HepG2 (cell line): ENCODE results near the gene ADCY1. TPM values are rescaled to one million over a fixed set of nuclear protein-coding genes. Genes with fewer than 3 reads are reported as not detected.

Experiments
- ATAC-seq: fragments of 200-7000 bp; cut with Tn5 transposase; 3 replicates; pipeline ENCODE4 v1.9.1; 2020; ENCODE audit warnings: mild to moderate bottlenecking, moderate library complexity
- BruUV-seq: library from RNA; stranded (reverse); fragments of 400-500 nt; replicated peaks from 2 replicates; lab custom pipeline; 2021; lab: Mats Ljungman, UMichigan
- CTCF ChIA-PET: fragments of 300-600 bp; formaldehyde crosslinking; extraction: SDS; loops from one replicate; lab custom pipeline; 2021; ENCODE audit warnings: low total read pairs, inconsistent platforms, low intra/inter-chr PET ratio; lab: Yijun Ruan, JAX
- POLR2A ChIA-PET: fragments of 350-600 bp; sonication (Branson Sonifier 250); formaldehyde crosslinking; loops from one replicate; lab custom pipeline; 2020; ENCODE audit warnings: antibody characterized with exemption, inconsistent platforms; lab: Yijun Ruan, JAX
- DNase-seq: peaks from one replicate; pipeline ENCODE4 v3.0.0-alpha.2; 2015; ENCODE audit warnings: low spot score
- FAIRE-seq: peaks from 3 replicates; lab custom pipeline; 2011; peaks lifted over from hg19 to GRCh38; lab: Jason Lieb, UNC
- H2AFZ ChIP-seq: one replicate; pipeline ENCODE4 v1.6.1; 2011; ENCODE audit warnings: low read length, inconsistent platforms
- H3K27ac ChIP-seq: fragments of 300-600 bp; 3 replicates; pipeline ENCODE4 v1.8.0; 2011; ENCODE audit warnings: mixed run types, mild to moderate bottlenecking, mixed read lengths, low read length, inconsistent platforms; ENCODE audit not compliant: insufficient read depth; ENCODE audit errors: extremely low read length
- H3K27me3 ChIP-seq, 2 experiments: fragments of 200-600 bp in 1 of 2; 2 replicates in 1 of 2; 3 replicates in 1 of 2; pipeline versions ENCODE4 v1.6.0 to v1.8.0; 2011; ENCODE audit warnings: low read length in 2 of 2, mild to moderate bottlenecking in 2 of 2, moderate library complexity in 2 of 2, inconsistent platforms in 1 of 2; ENCODE audit not compliant: insufficient read depth in 2 of 2, control insufficient read depth in 1 of 2
- H3K36me3 ChIP-seq, 2 experiments: fragments of 200-600 bp in 1 of 2; replicated peaks in 1 of 2; 2 replicates in 1 of 2; 3 replicates in 1 of 2; pipeline versions ENCODE4 v1.5.1 to v1.8.0; 2011; ENCODE audit warnings: low read length in 2 of 2, inconsistent platforms in 1 of 2; ENCODE audit not compliant: insufficient read depth in 2 of 2, control insufficient read depth in 1 of 2
- H3K4me1 ChIP-seq: 2 replicates; pipeline ENCODE4 v1.5.1; 2012; ENCODE audit warnings: low read length, inconsistent platforms; ENCODE audit not compliant: insufficient read depth
- H3K4me2 ChIP-seq: 2 replicates; pipeline ENCODE4 v1.6.0; 2011; ENCODE audit warnings: low read depth, low read length, inconsistent platforms
- H3K4me3 ChIP-seq, 3 experiments: fragments of 200-600 bp in 1 of 3; sonication (generic), shearing (Covaris generic) in 1 of 3; replicated peaks in 1 of 3; 2 replicates each; pipeline ENCODE4 v1.5.1; 2011 to 2016; ENCODE audit warnings: low read length in 3 of 3, inconsistent platforms in 2 of 3, low read depth in 2 of 3, mild to moderate bottlenecking in 2 of 3, control low read depth in 1 of 3, mixed read lengths in 1 of 3; ENCODE audit not compliant: insufficient read depth in 1 of 3
- H3K79me2 ChIP-seq: one replicate; pipeline ENCODE4 v1.6.1; 2011; ENCODE audit warnings: low read length, inconsistent platforms; ENCODE audit not compliant: insufficient read depth
- H3K9ac ChIP-seq: 2 replicates; pipeline ENCODE4 v1.6.0; 2011; ENCODE audit warnings: mild to moderate bottlenecking, low read depth, low read length, inconsistent platforms; ENCODE audit not compliant: insufficient read depth
- H3K9me3 ChIP-seq: 2 replicates; pipeline ENCODE4 v1.5.1; 2012; ENCODE audit warnings: mild to moderate bottlenecking, low read length
- H4K20me1 ChIP-seq: 2 replicates; pipeline ENCODE4 v1.6.0; 2011; ENCODE audit warnings: inconsistent platforms, mild to moderate bottlenecking, low read length, moderate library complexity; ENCODE audit not compliant: insufficient read depth
- AHR ChIP-seq: IDR thresholded peaks from 2 replicates; pipeline ENCODE4 v1.6.1; 2018; ENCODE audit warnings: missing genetic modification reagents, missing compliant biosample characterization
- CHCHD3 ChIP-seq: sonication (generic); formaldehyde crosslinking; IDR thresholded peaks from 2 replicates; pipeline ENCODE4 v1.8.0; 2022; ENCODE audit warnings: mild to moderate bottlenecking, missing genetic modification reagents, moderate library complexity
- FOXK1 ChIP-seq: sonication (generic); formaldehyde crosslinking; IDR thresholded peaks from 2 replicates; pipeline ENCODE4 v1.4.0; 2020; ENCODE audit warnings: low read depth, missing genetic modification reagents, borderline replicate concordance
- KMT2A ChIP-seq: sonication (generic); formaldehyde crosslinking; IDR thresholded peaks from 2 replicates; pipeline ENCODE4 v1.4.0; 2020; ENCODE audit warnings: missing genetic modification reagents
- NFATC3 ChIP-seq: sonication (generic); formaldehyde crosslinking; IDR thresholded peaks from 2 replicates; pipeline ENCODE4 v1.5.1; 2020; ENCODE audit warnings: mild to moderate bottlenecking, missing genetic modification reagents
- NFIC ChIP-seq: IDR thresholded peaks from 2 replicates; pipeline ENCODE4 v1.6.1; 2012; ENCODE audit warnings: mild to moderate bottlenecking, low read length, inconsistent platforms
- RFX5 ChIP-seq: IDR thresholded peaks from 2 replicates; pipeline ENCODE4 v1.6.1; 2011; ENCODE audit warnings: low read depth, low read length, improper control_type of control experiment
- STAT5B ChIP-seq: sonication (generic); formaldehyde crosslinking; IDR thresholded peaks from 2 replicates; pipeline ENCODE4 v1.4.0; 2020; ENCODE audit warnings: missing genetic modification reagents
- ZBTB7A ChIP-seq: sonication (generic); formaldehyde crosslinking; IDR thresholded peaks from 2 replicates; pipeline ENCODE4 v1.8.0; 2022; ENCODE audit warnings: mild to moderate bottlenecking, missing genetic modification reagents
- ZFP90 ChIP-seq: sonication (generic); formaldehyde crosslinking; IDR thresholded peaks from 2 replicates; pipeline ENCODE4 v1.8.0; 2022; ENCODE audit warnings: missing genetic modification reagents, mild to moderate bottlenecking, inconsistent platforms, borderline replicate concordance
- ZNF12 ChIP-seq: sonication (generic); formaldehyde crosslinking; IDR thresholded peaks from 2 replicates; pipeline ENCODE4 v1.5.0; 2020; ENCODE audit warnings: missing genetic modification reagents
- ZNF20 ChIP-seq: sonication (generic); formaldehyde crosslinking; IDR thresholded peaks from 2 replicates; pipeline ENCODE4 v1.4.0; 2020; ENCODE audit warnings: mild to moderate bottlenecking, moderate library complexity, missing genetic modification reagents
- ZNF276 ChIP-seq: sonication (generic); formaldehyde crosslinking; IDR thresholded peaks from 2 replicates; pipeline ENCODE4 v1.4.0; 2020; ENCODE audit warnings: mild to moderate bottlenecking, low read depth, missing genetic modification reagents
- ZNF33B ChIP-seq: sonication (generic); formaldehyde crosslinking; IDR thresholded peaks from 2 replicates; pipeline ENCODE4 v1.5.1; 2020; ENCODE audit warnings: mild to moderate bottlenecking, missing genetic modification reagents
- ZNF350 ChIP-seq: sonication (generic); formaldehyde crosslinking; IDR thresholded peaks from 2 replicates; pipeline ENCODE4 v1.4.0; 2020; ENCODE audit warnings: mild to moderate bottlenecking, low read depth, missing genetic modification reagents, borderline replicate concordance
- ZNF354B ChIP-seq: sonication (generic); formaldehyde crosslinking; IDR thresholded peaks from 2 replicates; pipeline ENCODE4 v1.8.0; 2022; ENCODE audit warnings: mild to moderate bottlenecking, missing genetic modification reagents
- ZNF567 ChIP-seq: sonication (generic); formaldehyde crosslinking; IDR thresholded peaks from 2 replicates; pipeline ENCODE4 v1.8.1; 2023; ENCODE audit warnings: mild to moderate bottlenecking, missing genetic modification reagents, borderline replicate concordance
- ZNF768 ChIP-seq: sonication (generic); formaldehyde crosslinking; IDR thresholded peaks from 2 replicates; pipeline ENCODE4 v1.4.0; 2020; ENCODE audit warnings: missing genetic modification reagents
- ZNF782 ChIP-seq: sonication (generic); formaldehyde crosslinking; IDR thresholded peaks from 2 replicates; pipeline ENCODE4 v1.4.0; 2020; ENCODE audit warnings: missing genetic modification reagents, mild to moderate bottlenecking, borderline replicate concordance
- WGBS: methylation state at CpG from one replicate; pipeline ENCODE4 v1.1.6; 2017; ENCODE audit warnings: low lambda C conversion rate; 5-methylcytosine and 5-hydroxymethylcytosine counted together
- in situ Hi-C: cut with HindIII; loops from 2 replicates; pipeline ENCODE4 v1.10.0; 2017; ENCODE audit warnings: low pct_unique_long_range_greater_than_20kb; ENCODE audit not compliant: extremely low pct_ligation_motif_present
- intact Hi-C: fragments of 100-400 bp; cut with micrococcal nuclease; formaldehyde crosslinking; loops from one replicate; pipeline ENCODE4 v1.10.0; 2022; ENCODE audit not compliant: unreplicated experiment
- polyA plus RNA-seq, 8 experiments: library from polyadenylated mRNA; depleted of rRNA in 3 of 8; stranded (reverse) in 7 of 8; unstranded in 1 of 8; fragments of >200 nt; fragmentation: Illumina TruSeq in 4 of 8; extraction: Trizol in 4 of 8; gene quantifications; 2 replicates each; pipeline versions ENCODE4 v1.2.1 to v1.2.3, GENCODE V29; 2011 to 2016; ENCODE audit warnings: low read depth in 4 of 8, missing spikeins in 1 of 8, mixed read lengths in 1 of 8; ENCODE audit not compliant: insufficient read depth in 1 of 8
- total RNA-seq, 5 experiments: library from RNA; depleted of rRNA; stranded (reverse); fragments of >200 nt; fragmentation: Illumina TruSeq; extraction: Trizol; gene quantifications; 2 replicates each; pipeline ENCODE4 v1.2.3, GENCODE V29; 2016; ENCODE audit warnings: low read depth in 1 of 5

ADCY1 gene
- total and polyA plus RNA-seq, 2 of the 13 experiments (the other 11 are each of a cell fraction or from before 2014, with no cell fraction given): 0.80 to 1.2 TPM

- TF ChIP-seq ZNF276 (no peak), KMT2A (CRISPR knock-in tag) (no peak), ZNF33B (CRISPR knock-in tag) (no peak), CHCHD3 (CRISPR knock-in tag) (no peak), ZNF354B (CRISPR knock-in tag) (no peak)
Observed at GRCh38 chr7:45655539-45655938, 81.4 kb downstream of the ADCY1 start (continued).

GRCh38 chr7:45656431-45656830 is 82.3 kb downstream of the ADCY1 start:
- Histone ChIP-seq H3K27ac (no peak overlapping the region), H3K27me3 (peaks cover 0 to 13% of the 10 kb centered on the region in 2 experiments; a peak in 2 of 5 replicates), H3K9ac (no peak overlapping the region), H3K4me3 (no peak overlapping the region), H3K36me3 (no peaks in the 10 kb centered on the region), H3K9me3 (no peaks in the 10 kb centered on the region)
- WGBS: 0% methylated on average over 1 of the region's 2 CpGs
- FAIRE-seq (no peak), DNase-seq (no peak)
- intact Hi-C loops: no loop called here
- BruUV-seq: no TSS peak
- CTCF ChIA-PET: no interaction called here
- TF ChIP-seq STAT5B (CRISPR knock-in tag) (no peak), NFIC (no peak), ZNF567 (CRISPR knock-in tag) (no peak), ZNF782 (CRISPR knock-in tag) (no peak), NFATC3 (CRISPR knock-in tag) (no peak), AHR (no peak), RFX5 (no peak), ZFP90 (CRISPR knock-in tag) (no peak), ZNF12 (no peak), ZNF350 (CRISPR knock-in tag) (no peak), ZBTB7A (CRISPR knock-in tag) (no peak), FOXK1 (CRISPR knock-in tag) (no peak), ZNF768 (CRISPR knock-in tag) (no peak), ZNF20 (CRISPR knock-in tag) (no peak)
- TF ChIP-seq, all 625 proteins: peak for 0
- in situ Hi-C loops: no loop called here
- Histone ChIP-seq H4K20me1 (no peaks in the 10 kb centered on the region), H2AFZ (no peak overlapping the region), H3K4me2 (no peak overlapping the region), H3K79me2 (no peaks in the 10 kb centered on the region), H3K4me1 (peaks cover 3% of the 10 kb centered on the region; the same call in 1 of the 2 replicates)
- ATAC-seq: no peak
- POLR2A ChIA-PET: no interaction called here
